ENCODE results near the gene ELMO1. TPM values are rescaled to one million over a fixed set of nuclear protein-coding genes. Genes with fewer than 3 reads are reported as not detected.

Gene ELMO1
- total RNA-seq, 1 experiment from 2014 or later = 7.8 TPM

DNA sequence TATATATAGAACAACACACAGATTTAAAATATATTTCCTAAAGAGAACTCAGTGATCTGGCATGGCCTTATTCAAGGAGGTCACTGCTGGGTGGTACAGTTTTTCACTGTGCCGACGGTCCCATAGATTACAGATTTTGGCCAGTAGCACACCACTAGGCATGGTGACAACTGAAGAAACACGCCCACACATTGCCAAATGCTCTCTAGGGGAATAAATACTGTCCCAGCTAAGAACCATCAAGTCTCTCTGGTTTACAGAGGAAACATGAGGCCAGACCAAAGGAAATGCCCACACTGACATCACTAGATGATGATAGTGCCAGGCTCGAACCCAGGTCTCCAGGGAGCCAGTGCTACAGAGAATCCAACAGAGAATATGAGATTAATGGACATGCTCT, 316.8 kb downstream of the ELMO1 start:
- H3K23me2 ChIP-seq (ENCODE audit: insufficient read length, low read depth, low read length, poor library complexity, severe bottlenecking) = no peaks in the 10 kb centered on the region
- no peak overlapping the region for H2BK120ac ChIP-seq (ENCODE audit: low read depth, low read length, poor library complexity, severe bottlenecking)
- H3K27ac ChIP-seq (ENCODE audit: insufficient read length, low read depth, low read length) = no peak overlapping the region
- H3K4me2 ChIP-seq (ENCODE audit: insufficient read depth, insufficient read length, low read length) = no peak overlapping the region
- H3T11ph ChIP-seq (ENCODE audit: low read length) = no peak overlapping the region
- H2BK15ac ChIP-seq (ENCODE audit: low read depth, low read length) = no peak overlapping the region
- H2BK12ac ChIP-seq (ENCODE audit: insufficient read length, low read depth, low read length) = no peak overlapping the region
- no peak overlapping the region for H3K56ac ChIP-seq (ENCODE audit: insufficient read length, low read depth, low read length)
- no peak overlapping the region for H2BK20ac ChIP-seq (ENCODE audit: low read depth, low read length, poor library complexity, severe bottlenecking)
- no peak overlapping the region for H3K4ac ChIP-seq (ENCODE audit: low read depth, low read length)
- Mint-ChIP-seq H3K36me3 (ENCODE audit: insufficient read depth in 1 of 3, low read depth in 3 of 3) (peaks cover 0 to 1% (median 0%) of the 10 kb centered on the region in 3 experiments; a peak in 1 of 7 replicates), H3K27ac (no peak overlapping the region), H3K4me1 (no peaks in the 10 kb centered on the region), H3K27me3 (ENCODE audit: low read depth) (no peaks in the 10 kb centered on the region), H3K4me3 (no peak overlapping the region), H3K9me3 (0 out of 5 replicates have a peak, but pooled peaks cover under 1 to 2% of the 10 kb centered on the region in 2 experiments)
- TF ChIP-seq CTCF (conservative IDR thresholded peaks at IDR 0.05) = no peak
- H3K4me1 ChIP-seq (ENCODE audit: insufficient read depth, low read length) = no peaks in the 10 kb centered on the region
- no peak overlapping the region for H2AK5ac ChIP-seq (ENCODE audit: insufficient read length, low read length)
- no CpG with 5 or more reads among the region's 4 CpGs for WGBS (ENCODE audit: extremely low coverage, insufficient read length, low lambda C conversion rate)
- no peak overlapping the region for H3K9ac ChIP-seq (ENCODE audit: extremely low read depth, insufficient read length, low read length)
- no peak overlapping the region for H3K23ac ChIP-seq (ENCODE audit: insufficient read length, low read depth, low read length)
- H3K27me3 ChIP-seq (ENCODE audit: insufficient read depth, low read length) = no peaks in the 10 kb centered on the region
- no peaks in the 10 kb centered on the region for H3K79me1 ChIP-seq (ENCODE audit: insufficient read depth, low read depth, low read length, poor library complexity, severe bottlenecking)
- H3K9me3 ChIP-seq (ENCODE audit: control insufficient read depth, low read depth, low read length) = no peaks in the 10 kb centered on the region
- DNase-seq = no peak
- no peak overlapping the region for H2AFZ ChIP-seq (ENCODE audit: low read length)
- H3K14ac ChIP-seq (ENCODE audit: insufficient read depth, low read length) = no peak overlapping the region
- no peak overlapping the region for H2BK5ac ChIP-seq (ENCODE audit: insufficient read length, low read length)
- H3K18ac ChIP-seq (ENCODE audit: insufficient read length, low read depth, low read length) = no peak overlapping the region
- no peak overlapping the region for H4K8ac ChIP-seq (replicated peaks; ENCODE audit: insufficient read length, low read depth, low read length)
- H3K79me2 ChIP-seq (ENCODE audit: insufficient read depth, low read length) = no peaks in the 10 kb centered on the region
- no peaks in the 10 kb centered on the region for H4K20me1 ChIP-seq (ENCODE audit: control insufficient read depth, insufficient read depth, insufficient read length)
- H4K91ac ChIP-seq (ENCODE audit: insufficient read length, low read depth, low read length) = no peak overlapping the region
- H4K5ac ChIP-seq (ENCODE audit: insufficient read length, low read depth, low read length) = no peak overlapping the region
